ENCODE data around the gene ACP1. TPM values are rescaled to one million over a fixed set of nuclear protein-coding genes. Genes with fewer than 3 reads are reported as not detected.

Gene ACP1
- total RNA-seq, 1 donor from 2014 or later: 133 TPM

DNA sequence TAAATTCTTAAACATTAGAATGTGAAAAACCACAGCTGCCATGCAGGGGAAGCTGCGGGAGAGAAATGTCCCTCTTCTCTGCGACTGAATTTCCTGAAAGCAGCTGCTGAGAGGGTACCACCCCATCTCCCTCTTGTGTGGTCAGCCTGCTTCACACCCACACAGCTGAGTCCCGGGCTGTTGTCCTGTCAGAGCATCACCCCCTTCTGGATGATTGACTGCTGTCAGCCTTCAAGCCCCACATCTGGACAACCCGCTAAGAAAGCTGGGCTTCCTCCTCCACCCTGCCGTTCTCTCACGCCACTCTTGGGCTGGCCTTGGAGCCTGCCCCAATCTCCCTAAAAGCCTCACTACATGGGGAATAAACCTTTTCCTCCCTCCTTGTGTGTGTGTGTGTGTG, 26.9 kb upstream of the ACP1 start:
- no peaks in the 10 kb centered on the region for H3K27me3 Mint-ChIP-seq (ENCODE audit: low read depth)
- TF ChIP-seq, protein P1, sequence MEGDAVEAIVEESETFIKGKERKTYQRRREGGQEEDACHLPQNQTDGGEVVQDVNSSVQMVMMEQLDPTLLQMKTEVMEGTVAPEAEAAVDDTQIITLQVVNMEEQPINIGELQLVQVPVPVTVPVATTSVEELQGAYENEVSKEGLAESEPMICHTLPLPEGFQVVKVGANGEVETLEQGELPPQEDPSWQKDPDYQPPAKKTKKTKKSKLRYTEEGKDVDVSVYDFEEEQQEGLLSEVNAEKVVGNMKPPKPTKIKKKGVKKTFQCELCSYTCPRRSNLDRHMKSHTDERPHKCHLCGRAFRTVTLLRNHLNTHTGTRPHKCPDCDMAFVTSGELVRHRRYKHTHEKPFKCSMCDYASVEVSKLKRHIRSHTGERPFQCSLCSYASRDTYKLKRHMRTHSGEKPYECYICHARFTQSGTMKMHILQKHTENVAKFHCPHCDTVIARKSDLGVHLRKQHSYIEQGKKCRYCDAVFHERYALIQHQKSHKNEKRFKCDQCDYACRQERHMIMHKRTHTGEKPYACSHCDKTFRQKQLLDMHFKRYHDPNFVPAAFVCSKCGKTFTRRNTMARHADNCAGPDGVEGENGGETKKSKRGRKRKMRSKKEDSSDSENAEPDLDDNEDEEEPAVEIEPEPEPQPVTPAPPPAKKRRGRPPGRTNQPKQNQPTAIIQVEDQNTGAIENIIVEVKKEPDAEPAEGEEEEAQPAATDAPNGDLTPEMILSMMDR (conservative IDR thresholded peaks at IDR 0.05): no peak

DNA sequence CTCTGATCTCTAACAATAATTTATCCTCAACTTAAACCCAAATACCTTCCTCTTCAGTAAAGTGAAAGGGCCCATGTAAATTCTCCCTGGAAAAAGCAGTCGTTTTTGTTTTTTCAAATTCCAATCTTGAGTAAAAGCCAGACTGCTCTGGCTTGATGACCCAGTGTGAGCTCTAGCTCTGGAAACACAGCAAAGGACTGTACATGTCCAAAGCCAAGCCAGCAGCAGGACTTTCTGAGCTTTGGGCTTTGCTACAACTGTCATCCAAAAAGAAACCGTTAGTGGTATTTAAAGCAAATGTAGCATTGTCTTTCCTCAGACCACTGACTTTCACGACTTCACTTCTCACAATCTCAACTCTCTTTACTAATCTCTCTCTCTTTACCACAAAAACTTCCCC, 26.3 kb upstream of the ACP1 start:
- TF ChIP-seq, protein P1 (conservative IDR thresholded peaks at IDR 0.05): no peak
- no peaks in the 10 kb centered on the region for H3K9me3 Mint-ChIP-seq
- no peak for DNase-seq (ENCODE audit: low read depth, low spot score)
- H3K36me3 Mint-ChIP-seq (ENCODE audit: low read depth): peaks cover 24% of the 10 kb centered on the region
- H3K4me3 Mint-ChIP-seq: no peak overlapping the region
- H3K27me3 Mint-ChIP-seq (ENCODE audit: low read depth): no peaks in the 10 kb centered on the region
- peak overlapping the region; percentile 22 for H3K27ac Mint-ChIP-seq (ENCODE audit: unreplicated experiment)
- peaks cover 14% of the 10 kb centered on the region for H3K4me1 Mint-ChIP-seq

More for the DNA sequence above, 26.9 kb upstream of the ACP1 start:
- H3K4me3 Mint-ChIP-seq: no peak overlapping the region
- peak overlapping the region; percentile 22 for H3K27ac Mint-ChIP-seq (ENCODE audit: unreplicated experiment)
- H3K4me1 Mint-ChIP-seq: peaks cover 18% of the 10 kb centered on the region
- peaks cover 19% of the 10 kb centered on the region for H3K36me3 Mint-ChIP-seq (ENCODE audit: low read depth)
- DNase-seq (ENCODE audit: low read depth, low spot score): no peak
- H3K9me3 Mint-ChIP-seq: no peaks in the 10 kb centered on the region

DNA sequence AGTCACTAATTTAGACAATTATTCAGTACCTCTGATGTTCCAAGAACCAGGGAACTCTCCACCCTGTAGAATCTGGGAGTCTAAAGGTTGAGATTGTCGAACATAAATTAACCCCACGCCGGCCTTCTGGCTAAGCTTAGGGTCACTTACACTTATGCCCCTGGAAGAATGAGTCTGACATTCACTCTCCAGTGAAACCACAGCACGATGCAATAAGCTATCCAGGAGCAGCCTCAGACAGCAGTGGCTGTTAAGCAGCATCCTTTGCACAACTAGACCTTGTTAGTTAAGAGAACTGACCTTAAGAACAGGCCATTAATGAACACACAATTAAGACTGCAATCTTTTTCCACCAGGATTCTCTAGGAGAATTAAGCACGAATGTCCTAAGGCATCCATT, 25.9 kb upstream of the ACP1 start:
- Mint-ChIP-seq H3K27ac (ENCODE audit: unreplicated experiment) (no peak overlapping the region), H3K4me1 (peaks cover 14% of the 10 kb centered on the region), H3K36me3 (ENCODE audit: low read depth) (peaks cover 28% of the 10 kb centered on the region), H3K4me3 (no peak overlapping the region), H3K27me3 (ENCODE audit: low read depth) (no peaks in the 10 kb centered on the region), H3K9me3 (no peaks in the 10 kb centered on the region)
- TF ChIP-seq, protein P1 (conservative IDR thresholded peaks at IDR 0.05): no peak
- no peak for DNase-seq (ENCODE audit: low read depth, low spot score)

DNA sequence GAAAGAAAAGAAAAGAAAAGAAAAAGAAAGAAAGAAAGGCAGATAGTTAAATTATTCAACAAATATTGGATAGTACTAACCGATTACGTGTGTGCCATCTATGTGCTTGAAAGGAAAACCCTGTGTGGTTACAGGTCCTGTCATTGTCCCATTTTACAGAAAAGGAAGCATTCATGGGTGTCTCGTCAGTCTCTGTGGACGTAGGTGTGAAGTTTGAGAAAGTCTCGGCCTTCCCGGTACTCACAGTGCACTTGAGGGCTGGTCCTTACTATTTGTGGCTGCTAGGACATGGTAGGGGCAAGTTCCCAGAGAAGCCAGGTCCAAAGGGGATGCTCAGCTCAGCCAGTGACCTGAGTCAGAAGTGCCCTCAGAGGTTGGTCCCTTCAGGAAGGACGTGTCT, 20.2 kb upstream of the ACP1 start:
- Mint-ChIP-seq H3K27ac (ENCODE audit: unreplicated experiment) (no peak overlapping the region), H3K36me3 (ENCODE audit: low read depth) (peaks cover 32% of the 10 kb centered on the region), H3K4me1 (no peaks in the 10 kb centered on the region), H3K27me3 (ENCODE audit: low read depth) (no peaks in the 10 kb centered on the region), H3K9me3 (no peaks in the 10 kb centered on the region), H3K4me3 (no peak overlapping the region)
- no peak for DNase-seq (ENCODE audit: low read depth, low spot score)
- TF ChIP-seq, protein P1 (conservative IDR thresholded peaks at IDR 0.05): no peak

DNA sequence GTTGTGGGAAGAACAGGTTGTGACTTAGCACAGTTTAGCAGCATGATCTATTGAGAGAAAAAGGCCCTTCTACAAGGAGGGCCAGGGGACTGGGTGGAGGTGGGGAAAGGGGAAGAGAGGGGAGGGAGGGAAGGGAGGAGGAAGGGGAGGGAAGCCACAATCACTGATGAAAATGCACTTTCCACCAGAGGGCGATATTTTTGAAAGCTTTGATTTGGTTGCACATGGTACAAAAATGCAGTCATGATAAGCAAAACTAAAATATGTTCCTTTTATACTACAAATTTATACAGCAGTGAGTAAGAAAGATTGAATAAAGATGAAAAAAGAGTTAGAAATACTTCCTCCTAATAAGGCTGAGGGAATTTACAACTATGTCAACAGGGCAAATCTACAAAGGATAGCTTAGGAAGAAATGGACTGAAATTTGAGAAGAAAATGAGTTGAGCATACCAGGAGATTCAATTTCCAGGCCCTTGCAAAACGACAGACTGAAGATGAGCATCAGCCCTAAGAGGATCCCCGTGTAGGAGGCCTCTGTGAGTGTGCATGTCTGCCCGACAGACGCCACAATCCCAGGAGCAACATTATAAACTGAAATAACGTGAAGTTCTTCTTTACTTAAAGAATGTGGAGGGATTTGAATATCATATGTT, 18.1 kb upstream of the ACP1 start:
- H3K9me3 Mint-ChIP-seq: no peaks in the 10 kb centered on the region
- H3K36me3 Mint-ChIP-seq (ENCODE audit: low read depth): peaks cover 22% of the 10 kb centered on the region
- TF ChIP-seq, protein P1 (conservative IDR thresholded peaks at IDR 0.05): peak; percentile 76
- no peak overlapping the region for H3K27ac Mint-ChIP-seq (ENCODE audit: unreplicated experiment)
- no peaks in the 10 kb centered on the region for H3K27me3 Mint-ChIP-seq (ENCODE audit: low read depth)
- DNase-seq (ENCODE audit: low read depth, low spot score): peak; percentile 50
- no peaks in the 10 kb centered on the region for H3K4me1 Mint-ChIP-seq
- H3K4me3 Mint-ChIP-seq: no peak overlapping the region

Measured in neural crest cell (in vitro differentiated cells).